HepG2 (cell line): Measurements from ENCODE around the gene ELOVL5. TPM values are rescaled to one million over a fixed set of nuclear protein-coding genes. Genes with fewer than 3 reads are reported as not detected.

Source experiments
- CENPX ChIP-seq: sonication (generic); formaldehyde crosslinking; IDR thresholded peaks from 2 replicates; pipeline ENCODE4 v1.9.0; 2021; ENCODE audit warnings: mild to moderate bottlenecking, missing genetic modification reagents, moderate library complexity
- FOXJ3 ChIP-seq: sonication (generic); formaldehyde crosslinking; IDR thresholded peaks from 2 replicates; pipeline ENCODE4 v1.4.0; 2020; ENCODE audit warnings: missing genetic modification reagents, mild to moderate bottlenecking, borderline replicate concordance
- FOXK1 ChIP-seq: sonication (generic); formaldehyde crosslinking; IDR thresholded peaks from 2 replicates; pipeline ENCODE4 v1.4.0; 2020; ENCODE audit warnings: low read depth, missing genetic modification reagents, borderline replicate concordance
- GRHL1 ChIP-seq: sonication (generic); formaldehyde crosslinking; conservative IDR thresholded peaks from 2 replicates; pipeline ENCODE4 v1.8.0; 2022; ENCODE audit warnings: missing genetic modification reagents
- HBP1 ChIP-seq: IDR thresholded peaks from 2 replicates; pipeline ENCODE4 v1.6.1; 2016; ENCODE audit warnings: low read depth, control low read depth
- KDM2A ChIP-seq: sonication (generic); formaldehyde crosslinking; IDR thresholded peaks from 2 replicates; pipeline ENCODE4 v1.4.0; 2020; ENCODE audit warnings: low read depth, missing genetic modification reagents, borderline replicate concordance
- MLXIP ChIP-seq: sonication (generic); formaldehyde crosslinking; IDR thresholded peaks from 2 replicates; pipeline ENCODE4 v1.9.0; 2021; ENCODE audit warnings: missing genetic modification reagents, borderline replicate concordance
- NONO ChIP-seq, 2 experiments: fragments of 450-650 bp in 1 of 2; sonication (generic) in 1 of 2; formaldehyde crosslinking in 1 of 2; IDR thresholded peaks in 1 of 2; conservative IDR thresholded peaks in 1 of 2; 2 replicates each; pipeline versions ENCODE4 v1.6.1 to v1.8.0; 2017 to 2022; ENCODE audit warnings: mild to moderate bottlenecking in 1 of 2, missing genetic modification reagents in 1 of 2, moderate library complexity in 1 of 2
- PHF21A ChIP-seq: sonication (generic); formaldehyde crosslinking; IDR thresholded peaks from 2 replicates; pipeline ENCODE4 v1.5.0; 2020; ENCODE audit warnings: mild to moderate bottlenecking, missing genetic modification reagents
- RNF2 ChIP-seq: fragments of 450-650 bp; conservative IDR thresholded peaks from 2 replicates; pipeline ENCODE4 v1.6.1; 2016; ENCODE audit warnings: low read depth
- RNF219 ChIP-seq: sonication (generic); formaldehyde crosslinking; IDR thresholded peaks from 2 replicates; pipeline ENCODE4 v1.5.0; 2020; ENCODE audit warnings: mild to moderate bottlenecking, missing genetic modification reagents
- ZFP91 ChIP-seq: sonication (generic); formaldehyde crosslinking; IDR thresholded peaks from 2 replicates; pipeline ENCODE4 v1.9.0; 2022; ENCODE audit warnings: missing genetic modification reagents, mild to moderate bottlenecking, borderline replicate concordance
- ZNF136 ChIP-seq: sonication (generic); formaldehyde crosslinking; IDR thresholded peaks from 2 replicates; pipeline ENCODE4 v1.8.1; 2022; ENCODE audit warnings: low read depth, mild to moderate bottlenecking, moderate library complexity, missing genetic modification reagents
- ZNF230 ChIP-seq: sonication (generic); formaldehyde crosslinking; IDR thresholded peaks from 2 replicates; pipeline ENCODE4 v1.4.0; 2020; ENCODE audit warnings: mild to moderate bottlenecking, missing genetic modification reagents
- ZNF251 ChIP-seq: sonication (generic); formaldehyde crosslinking; IDR thresholded peaks from 2 replicates; pipeline ENCODE4 v1.9.0; 2021; ENCODE audit warnings: mild to moderate bottlenecking, missing genetic modification reagents
- ZNF350 ChIP-seq: sonication (generic); formaldehyde crosslinking; IDR thresholded peaks from 2 replicates; pipeline ENCODE4 v1.4.0; 2020; ENCODE audit warnings: mild to moderate bottlenecking, low read depth, missing genetic modification reagents, borderline replicate concordance
- ZNF549 ChIP-seq: sonication (generic); formaldehyde crosslinking; IDR thresholded peaks from 2 replicates; pipeline ENCODE4 v1.5.0; 2020; ENCODE audit warnings: missing genetic modification reagents
- polyA plus RNA-seq, 8 experiments: library from polyadenylated mRNA; depleted of rRNA in 3 of 8; stranded (reverse) in 7 of 8; unstranded in 1 of 8; fragments of >200 nt; fragmentation: Illumina TruSeq in 4 of 8; extraction: Trizol in 4 of 8; gene quantifications; 2 replicates each; pipeline versions ENCODE4 v1.2.1 to v1.2.3, GENCODE V29; 2011 to 2016; ENCODE audit warnings: low read depth in 4 of 8, missing spikeins in 1 of 8, mixed read lengths in 1 of 8; ENCODE audit not compliant: insufficient read depth in 1 of 8
- total RNA-seq, 5 experiments: library from RNA; depleted of rRNA; stranded (reverse); fragments of >200 nt; fragmentation: Illumina TruSeq; extraction: Trizol; gene quantifications; 2 replicates each; pipeline ENCODE4 v1.2.3, GENCODE V29; 2016; ENCODE audit warnings: low read depth in 1 of 5

The ELOVL5 gene
- total and polyA plus RNA-seq, 2 of the 13 experiments (the other 11 are each of a cell fraction or from before 2014, with no cell fraction given) = 50.1 to 72.4 TPM

GRCh38 chr6:53359095-53359842, 10.5 kb upstream of the ELOVL5 start (continued):
- peak; percentile 73; the same call in 1 of the 2 replicates for TF ChIP-seq RNF2
- peak; percentile 84 for TF ChIP-seq ZFP91 (CRISPR knock-in tag)
- no peak for TF ChIP-seq ZNF251 (CRISPR knock-in tag)
- 0 out of 2 replicates have a peak, but pooled peaks have one; percentile 52 for TF ChIP-seq ZNF549
- no peak for TF ChIP-seq ZNF136 (CRISPR knock-in tag)
- TF ChIP-seq FOXK1 (CRISPR knock-in tag) = peak; percentile 47
- TF ChIP-seq CENPX = no peak
- no peak for TF ChIP-seq GRHL1
- TF ChIP-seq ZNF230 (CRISPR knock-in tag) = peak; percentile 31; the same call in 1 of the 2 replicates
- peak; percentile 89 for TF ChIP-seq KDM2A (CRISPR knock-in tag)
- TF ChIP-seq NONO (IDR thresholded peaks at IDR 0.05) = no peak
- peak; percentile 97 for TF ChIP-seq NONO (CRISPR knock-in tag; conservative IDR thresholded peaks at IDR 0.05)
- TF ChIP-seq FOXJ3 (CRISPR knock-in tag) = no peak
- no peak; the same call in 1 of the 2 replicates for TF ChIP-seq RNF219 (CRISPR knock-in tag)
- peak; percentile 64; the same call in 1 of the 2 replicates for TF ChIP-seq HBP1 (CRISPR knock-in tag)
- peak; percentile 91; the same call in 1 of the 2 replicates for TF ChIP-seq ZNF350 (CRISPR knock-in tag)
- no peak for TF ChIP-seq MLXIP (CRISPR knock-in tag)
- peak; percentile 95; the same call in 1 of the 2 replicates for TF ChIP-seq PHF21A (CRISPR knock-in tag)
